PC-9 (cell line): ENCODE data around the gene FNIP2. TPM values are rescaled to one million over a fixed set of nuclear protein-coding genes. Genes with fewer than 3 reads are reported as not detected.

Experiments used
- BruUV-seq: library from RNA; stranded (reverse); fragments of 400-500 nt; replicated peaks from 2 replicates; lab custom pipeline; 2021; lab: Mats Ljungman, UMichigan
- CTCF ChIA-PET: fragments of 300-600 bp; sonication (Branson Sonifier 250); formaldehyde crosslinking; loops from one replicate; lab custom pipeline; 2022; ENCODE audit warnings: antibody characterized with exemption; lab: Charles Lee
- POLR2A ChIA-PET: fragments of 300-600 bp; sonication (Branson Sonifier 250); formaldehyde crosslinking; loops from one replicate; lab custom pipeline; 2022; ENCODE audit warnings: antibody characterized with exemption; ENCODE audit not compliant: unreplicated experiment; lab: Charles Lee
- DNase-seq, 2 experiments: peaks; one replicate each; pipeline versions ENCODE4 v3.0.0 to v3.0.0-alpha.2; 2015 to 2022; ENCODE audit warnings: mixed read lengths in 1 of 2
- H2AFZ ChIP-seq: fragments of 200-600 bp; sonication (generic); 2 replicates; pipeline ENCODE4 v1.8.1; 2017; ENCODE audit warnings: antibody characterized with exemption
- H3F3A ChIP-seq: fragments of 200-600 bp; sonication (generic); 2 replicates; pipeline ENCODE4 v1.8.1; 2017; ENCODE audit warnings: antibody characterized with exemption, mild to moderate bottlenecking, low read depth; ENCODE audit not compliant: insufficient read depth
- H3K27ac ChIP-seq: fragments of 200-600 bp; sonication (generic); 2 replicates; pipeline ENCODE4 v1.6.1; 2016; ENCODE audit warnings: mixed run types
- H3K27me3 ChIP-seq: fragments of 200-600 bp; sonication (generic); 2 replicates; pipeline ENCODE4 v1.6.1; 2016; ENCODE audit warnings: low read depth, mixed run types; ENCODE audit not compliant: insufficient read depth
- H3K36me3 ChIP-seq: fragments of 200-600 bp; sonication (generic); 2 replicates; pipeline ENCODE4 v1.6.1; 2016; ENCODE audit warnings: low read depth, mixed run types
- H3K4me1 ChIP-seq: fragments of 200-600 bp; sonication (generic); replicated peaks from 2 replicates; pipeline ENCODE4 v1.6.1; 2016; ENCODE audit warnings: mixed run types; ENCODE audit not compliant: insufficient read depth
- H3K4me2 ChIP-seq: fragments of 200-600 bp; sonication (generic); 2 replicates; pipeline ENCODE4 v1.6.1; 2017; ENCODE audit warnings: mixed run types
- H3K4me3 ChIP-seq: fragments of 200-600 bp; sonication (generic); 2 replicates; pipeline ENCODE4 v1.6.1; 2016; ENCODE audit warnings: mixed run types
- H3K79me2 ChIP-seq: fragments of 200-600 bp; sonication (generic); 2 replicates; pipeline ENCODE4 v1.6.1; 2017; ENCODE audit warnings: low read depth, mixed run types
- H3K9me2 ChIP-seq: fragments of 200-600 bp; sonication (generic); 2 replicates; pipeline ENCODE4 v1.8.1; 2017; ENCODE audit warnings: mild to moderate bottlenecking; ENCODE audit not compliant: insufficient read depth
- H3K9me3 ChIP-seq: fragments of 200-600 bp; sonication (generic); 2 replicates; pipeline ENCODE4 v1.8.1; 2016; ENCODE audit warnings: low read depth; ENCODE audit not compliant: insufficient read depth
- H4K20me1 ChIP-seq: fragments of 200-600 bp; sonication (generic); 2 replicates; pipeline ENCODE4 v1.8.1; 2017; ENCODE audit not compliant: insufficient read depth
- EZH2 ChIP-seq: fragments of 200-600 bp; sonication (generic); IDR thresholded peaks from 2 replicates; pipeline ENCODE4 v1.8.0; 2017; ENCODE audit warnings: antibody characterized with exemption, low read depth
- intact Hi-C: fragments of 100-400 bp; cut with micrococcal nuclease; formaldehyde crosslinking; loops from one replicate; pipeline ENCODE4 v1.10.0; 2022; ENCODE audit not compliant: unreplicated experiment
- total RNA-seq: library from RNA; stranded (reverse); gene quantifications from 2 replicates; pipeline ENCODE4 v1.2.3, GENCODE V29; 2021
- TF ChIP-seq, protein P1 (sequence below): fragments of 200-600 bp; sonication (generic); conservative IDR thresholded peaks from 2 replicates; pipeline ENCODE4 v1.6.1; 2017; ENCODE audit warnings: mixed run types, antibody characterized with exemption, mild to moderate bottlenecking, moderate library complexity

The FNIP2 gene
- total RNA-seq, 1 experiment from 2014 or later = 2.5 TPM

DNA sequence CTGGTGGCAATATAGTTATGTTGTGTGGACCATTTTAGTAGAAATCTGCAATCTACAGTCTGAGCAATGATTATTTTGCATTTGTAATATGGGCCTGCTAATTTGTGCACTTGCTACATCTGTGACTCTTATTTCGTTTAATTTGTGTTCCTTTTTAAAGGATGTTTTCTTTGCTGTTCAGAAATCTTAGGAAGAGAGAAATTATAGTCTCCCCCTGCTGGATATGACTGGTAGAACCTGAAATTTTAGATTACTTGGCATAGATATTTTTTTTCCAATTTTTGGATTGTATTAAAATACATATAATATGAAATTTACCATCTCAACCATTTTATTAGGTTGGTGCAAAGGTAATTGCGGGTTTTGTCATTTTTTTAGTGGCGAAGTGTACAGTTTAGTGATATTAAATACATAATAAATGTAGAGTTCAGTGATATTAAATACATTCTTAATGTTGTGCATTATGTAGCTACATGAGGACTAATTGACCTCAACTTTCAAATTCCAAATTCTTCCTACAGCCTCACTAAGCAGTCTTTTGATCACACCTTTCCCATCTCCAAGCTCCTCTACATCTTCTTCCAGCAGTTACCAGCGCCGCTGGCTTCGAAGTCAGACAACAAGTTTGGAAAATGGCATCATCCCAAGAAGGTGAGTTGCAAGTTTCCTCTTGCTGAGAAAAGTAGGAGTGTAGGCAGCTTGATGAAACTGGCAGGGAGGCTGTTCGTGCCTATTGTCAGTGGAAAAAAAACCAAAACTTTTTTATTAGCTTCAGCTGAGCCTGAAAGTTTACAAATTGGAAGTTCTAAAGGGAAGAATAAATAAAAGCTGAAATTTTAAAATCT, 82.2 kb downstream of the FNIP2 start:
- H3K36me3 ChIP-seq = no peaks in the 10 kb centered on the region
- ChIA-PET CTCF (interaction anchor here (0.6 to 0.9 kb wide), 2 partner anchors 121 to 152 kb away, joined by 3 read pairs; no protein-coding TSS in a partner anchor), POLR2A (no interaction called here)
- no peak overlapping the region for H3K4me2 ChIP-seq
- H3K4me3 ChIP-seq = no peak overlapping the region
- H3K4me1 ChIP-seq = no peaks in the 10 kb centered on the region
- H3K27ac ChIP-seq = no peak overlapping the region
- H3K9me2 ChIP-seq = no peaks in the 10 kb centered on the region
- no TSS peak for BruUV-seq
- H3K79me2 ChIP-seq = no peaks in the 10 kb centered on the region
- no peaks in the 10 kb centered on the region for H3F3A ChIP-seq
- TF ChIP-seq EZH2 = no peak
- TF ChIP-seq, protein P1, sequence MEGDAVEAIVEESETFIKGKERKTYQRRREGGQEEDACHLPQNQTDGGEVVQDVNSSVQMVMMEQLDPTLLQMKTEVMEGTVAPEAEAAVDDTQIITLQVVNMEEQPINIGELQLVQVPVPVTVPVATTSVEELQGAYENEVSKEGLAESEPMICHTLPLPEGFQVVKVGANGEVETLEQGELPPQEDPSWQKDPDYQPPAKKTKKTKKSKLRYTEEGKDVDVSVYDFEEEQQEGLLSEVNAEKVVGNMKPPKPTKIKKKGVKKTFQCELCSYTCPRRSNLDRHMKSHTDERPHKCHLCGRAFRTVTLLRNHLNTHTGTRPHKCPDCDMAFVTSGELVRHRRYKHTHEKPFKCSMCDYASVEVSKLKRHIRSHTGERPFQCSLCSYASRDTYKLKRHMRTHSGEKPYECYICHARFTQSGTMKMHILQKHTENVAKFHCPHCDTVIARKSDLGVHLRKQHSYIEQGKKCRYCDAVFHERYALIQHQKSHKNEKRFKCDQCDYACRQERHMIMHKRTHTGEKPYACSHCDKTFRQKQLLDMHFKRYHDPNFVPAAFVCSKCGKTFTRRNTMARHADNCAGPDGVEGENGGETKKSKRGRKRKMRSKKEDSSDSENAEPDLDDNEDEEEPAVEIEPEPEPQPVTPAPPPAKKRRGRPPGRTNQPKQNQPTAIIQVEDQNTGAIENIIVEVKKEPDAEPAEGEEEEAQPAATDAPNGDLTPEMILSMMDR = peak; percentile 78
- no peak for DNase-seq
- intact Hi-C loops = loop anchor here (1.0 to 10.0 kb wide), 3 partner anchors 82 to 596 kb away; partner anchors contain the start of gene FNIP2
- no peaks in the 10 kb centered on the region for H4K20me1 ChIP-seq
- H2AFZ ChIP-seq = no peak overlapping the region
- H3K27me3 ChIP-seq = no peaks in the 10 kb centered on the region
- no peaks in the 10 kb centered on the region for H3K9me3 ChIP-seq

DNA sequence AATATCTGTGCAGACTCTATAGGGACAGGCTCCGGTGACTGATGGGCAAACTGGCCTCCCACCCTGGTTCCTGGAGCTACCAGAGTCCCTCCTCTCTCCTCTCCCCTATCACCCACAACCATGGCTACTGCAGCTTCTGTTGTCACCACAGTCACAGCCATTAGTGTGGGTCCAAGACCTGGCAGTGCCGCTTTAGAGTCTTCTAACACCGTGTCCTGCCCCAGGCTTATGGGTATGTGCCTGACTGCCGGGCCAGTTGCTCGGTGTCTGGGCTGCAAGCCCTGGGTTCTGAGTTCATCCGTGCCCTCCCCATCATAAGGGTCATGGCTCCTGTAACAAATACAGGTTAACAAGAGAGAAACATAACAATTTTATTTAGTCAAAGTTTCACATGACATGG, 85.4 kb downstream of the FNIP2 start:
- CTCF ChIA-PET = no interaction called here
- Histone ChIP-seq H3K4me2 (no peak overlapping the region), H3K9me3 (no peaks in the 10 kb centered on the region), H4K20me1 (no peaks in the 10 kb centered on the region), H3K79me2 (no peaks in the 10 kb centered on the region), H3K27me3 (no peaks in the 10 kb centered on the region), H2AFZ (no peak overlapping the region), H3K36me3 (no peaks in the 10 kb centered on the region), H3K27ac (no peak overlapping the region), H3K4me3 (no peak overlapping the region), H3F3A (no peaks in the 10 kb centered on the region), H3K9me2 (no peaks in the 10 kb centered on the region), H3K4me1 (no peaks in the 10 kb centered on the region)
- TF ChIP-seq, protein P1 = no peak
- TF ChIP-seq EZH2 = no peak
- intact Hi-C loops = loop anchor here (10.0 kb wide), 1 partner anchor 599 kb away; no protein-coding TSS in a partner anchor
- DNase-seq = no peak
- POLR2A ChIA-PET = no interaction called here
- no TSS peak for BruUV-seq

DNA sequence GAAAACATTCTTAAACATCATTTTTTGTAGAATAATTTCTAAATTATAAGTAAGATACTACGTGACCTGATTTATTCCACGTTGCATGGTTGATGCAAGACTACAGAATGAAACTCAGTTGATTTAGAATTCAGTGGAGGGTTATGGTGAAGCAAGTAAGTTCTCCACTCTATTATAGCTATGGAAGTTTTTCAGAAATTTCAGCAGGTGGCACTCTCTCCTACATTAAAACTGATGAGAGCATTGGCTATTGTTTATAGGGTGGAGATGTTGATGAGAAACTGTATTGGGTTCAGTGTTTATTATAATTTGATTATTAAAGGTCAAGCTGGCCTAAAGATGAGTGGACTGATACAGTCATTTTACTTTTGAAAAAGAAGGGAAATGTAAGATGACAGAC, 88.0 kb downstream of the FNIP2 start:
- Histone ChIP-seq H3K9me2 (no peaks in the 10 kb centered on the region), H3K4me2 (no peak overlapping the region)
- POLR2A ChIA-PET = interaction anchor here (0.6 kb wide), 1 partner anchor 346 kb away, joined by 5 read pairs; no protein-coding TSS in a partner anchor

More for the DNA sequence above, 88.0 kb downstream of the FNIP2 start:
- Histone ChIP-seq H3K4me1 (no peaks in the 10 kb centered on the region), H3K9me3 (no peaks in the 10 kb centered on the region), H3K27me3 (no peaks in the 10 kb centered on the region), H3K27ac (no peak overlapping the region), H4K20me1 (no peaks in the 10 kb centered on the region), H2AFZ (no peak overlapping the region), H3F3A (no peaks in the 10 kb centered on the region), H3K79me2 (no peaks in the 10 kb centered on the region), H3K36me3 (no peaks in the 10 kb centered on the region), H3K4me3 (no peak overlapping the region)
- CTCF ChIA-PET = interaction anchor here (0.6 to 1.0 kb wide), 5 partner anchors 18 to 599 kb away, joined by 3 to 8 read pairs (median 3); no protein-coding TSS in a partner anchor
- intact Hi-C loops = loop anchor here (1.0 to 10.0 kb wide), 6 partner anchors 140 to 602 kb away; no protein-coding TSS in a partner anchor
- peak in 1 of 2 experiments; percentile 52 for DNase-seq
- TF ChIP-seq, protein P1 = peak; percentile 73
- no peak for TF ChIP-seq EZH2
- BruUV-seq = no TSS peak
